Amniotic epithelial cell (primary cell): ENCODE results near the gene UGT1A9.

Source experiments
- DNase-seq: peaks from one replicate; pipeline ENCODE4 v3.0.0-alpha.2; 2010; ENCODE audit warnings: low read depth

Gene UGT1A9

GRCh38 chr2:233817361-233817911 is 145.7 kb downstream of the UGT1A9 start:
- DNase-seq = no peak

- no peak for DNase-seq
Observed at GRCh38 chr2:233817995-233818638, 146.4 kb downstream of the UGT1A9 start.

- no peak for DNase-seq
Observed at GRCh38 chr2:233818639-233819621, 147.2 kb downstream of the UGT1A9 start.

- no peak for DNase-seq
Observed at GRCh38 chr2:233819884-233820773, 148.4 kb downstream of the UGT1A9 start.

- DNase-seq = no peak
Observed at GRCh38 chr2:233820774-233821105, 149.0 kb downstream of the UGT1A9 start.

GRCh38 chr2:233821196-233821595 is 149.5 kb downstream of the UGT1A9 start:
- DNase-seq = no peak

- no peak for DNase-seq
Observed at GRCh38 chr2:233821709-233822100, 150.0 kb downstream of the UGT1A9 start.

GRCh38 chr2:233822101-233822771 is 150.5 kb downstream of the UGT1A9 start:
- DNase-seq = no peak
